ENCODE data around the gene PRC1.

The PRC1 gene

DNA sequence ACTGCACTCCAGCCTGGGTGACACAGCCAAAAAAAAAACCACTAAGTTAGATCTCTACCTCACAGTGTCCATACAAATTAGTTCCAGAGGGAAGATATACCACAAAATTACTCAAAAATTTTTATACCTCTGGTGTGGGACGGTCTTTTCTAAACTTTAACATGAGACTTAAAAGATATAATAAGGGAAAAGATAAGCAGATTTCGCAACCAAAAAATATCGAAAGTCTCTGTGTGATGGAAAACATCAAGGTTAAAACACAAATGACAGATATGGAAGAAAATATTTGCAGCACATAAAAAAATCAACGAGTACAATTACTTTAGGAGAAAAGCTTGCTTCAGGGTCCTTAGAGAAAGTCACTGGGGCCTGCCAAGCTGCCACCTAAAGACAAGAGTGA, 72.4 kb downstream of the PRC1 start:
- H3K27ac ChIP-seq = no peak overlapping the region
- TF ChIP-seq ZFX (IDR thresholded peaks at IDR 0.05) = no peak
- TF ChIP-seq, protein P1, sequence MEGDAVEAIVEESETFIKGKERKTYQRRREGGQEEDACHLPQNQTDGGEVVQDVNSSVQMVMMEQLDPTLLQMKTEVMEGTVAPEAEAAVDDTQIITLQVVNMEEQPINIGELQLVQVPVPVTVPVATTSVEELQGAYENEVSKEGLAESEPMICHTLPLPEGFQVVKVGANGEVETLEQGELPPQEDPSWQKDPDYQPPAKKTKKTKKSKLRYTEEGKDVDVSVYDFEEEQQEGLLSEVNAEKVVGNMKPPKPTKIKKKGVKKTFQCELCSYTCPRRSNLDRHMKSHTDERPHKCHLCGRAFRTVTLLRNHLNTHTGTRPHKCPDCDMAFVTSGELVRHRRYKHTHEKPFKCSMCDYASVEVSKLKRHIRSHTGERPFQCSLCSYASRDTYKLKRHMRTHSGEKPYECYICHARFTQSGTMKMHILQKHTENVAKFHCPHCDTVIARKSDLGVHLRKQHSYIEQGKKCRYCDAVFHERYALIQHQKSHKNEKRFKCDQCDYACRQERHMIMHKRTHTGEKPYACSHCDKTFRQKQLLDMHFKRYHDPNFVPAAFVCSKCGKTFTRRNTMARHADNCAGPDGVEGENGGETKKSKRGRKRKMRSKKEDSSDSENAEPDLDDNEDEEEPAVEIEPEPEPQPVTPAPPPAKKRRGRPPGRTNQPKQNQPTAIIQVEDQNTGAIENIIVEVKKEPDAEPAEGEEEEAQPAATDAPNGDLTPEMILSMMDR (conservative IDR thresholded peaks at IDR 0.05) = no peak

DNA sequence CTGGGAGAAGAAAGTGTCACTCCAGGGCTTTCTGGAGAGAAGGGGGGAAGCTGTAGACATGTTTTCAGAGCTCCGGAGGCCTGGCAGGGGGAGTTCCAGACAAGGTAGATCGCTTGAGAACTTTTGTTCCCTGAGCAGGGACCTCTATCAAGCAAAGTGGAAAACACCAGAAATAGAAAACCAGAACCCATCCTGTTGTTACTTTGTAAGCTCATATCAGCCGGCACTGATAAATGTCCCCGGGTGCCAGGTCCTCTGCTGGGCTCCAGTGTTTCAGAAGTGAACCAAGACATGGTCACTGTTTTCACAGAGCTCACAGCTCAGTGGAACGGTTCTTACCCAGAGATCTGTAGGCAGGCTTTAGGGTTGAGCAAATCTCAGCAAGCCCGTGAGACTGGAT, 75.5 kb downstream of the PRC1 start:
- no peak overlapping the region for H3K27ac ChIP-seq
- TF ChIP-seq, protein P1 (conservative IDR thresholded peaks at IDR 0.05) = no peak
- no peak for TF ChIP-seq ZFX (IDR thresholded peaks at IDR 0.05)

DNA sequence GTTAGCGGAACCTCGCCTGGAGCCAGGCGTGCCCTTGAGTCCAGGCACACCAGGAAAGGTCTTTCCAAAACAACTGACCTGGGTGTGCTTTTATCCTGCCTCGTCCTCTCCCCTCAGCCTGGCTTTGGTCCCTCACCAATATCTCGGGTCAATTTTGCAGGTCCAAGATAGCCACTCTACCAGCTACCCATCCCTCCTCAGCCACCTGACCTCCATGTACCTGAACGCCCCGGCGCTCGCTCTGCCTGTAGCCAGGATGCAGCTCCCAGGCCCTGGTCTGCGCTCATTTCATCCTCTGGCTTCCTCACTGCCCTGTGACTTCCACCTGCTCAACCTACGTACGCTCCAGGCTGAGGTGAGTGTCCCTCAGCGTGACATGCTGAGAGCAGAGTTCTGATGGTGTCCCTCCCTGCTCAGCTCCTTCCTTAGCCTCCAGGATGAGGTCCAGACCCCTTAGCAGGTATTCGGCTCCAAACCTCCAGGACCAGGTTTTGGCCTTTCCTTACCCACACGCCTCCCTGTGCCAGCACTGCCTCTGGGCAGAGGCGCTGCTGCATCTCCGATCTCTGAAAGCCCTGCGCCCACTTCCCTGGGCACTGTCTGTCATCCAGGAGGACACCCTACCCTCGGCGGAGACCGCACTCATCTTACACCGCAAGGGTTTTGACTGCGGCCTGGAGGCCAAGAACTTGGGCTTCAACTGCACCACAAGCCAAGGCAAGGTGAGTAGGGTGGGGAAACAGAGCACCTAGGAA, 76.1 kb downstream of the PRC1 start:
- H3K27ac ChIP-seq = no peak overlapping the region
- TF ChIP-seq, protein P1 (conservative IDR thresholded peaks at IDR 0.05) = no peak
- no peak for TF ChIP-seq ZFX (IDR thresholded peaks at IDR 0.05)

DNA sequence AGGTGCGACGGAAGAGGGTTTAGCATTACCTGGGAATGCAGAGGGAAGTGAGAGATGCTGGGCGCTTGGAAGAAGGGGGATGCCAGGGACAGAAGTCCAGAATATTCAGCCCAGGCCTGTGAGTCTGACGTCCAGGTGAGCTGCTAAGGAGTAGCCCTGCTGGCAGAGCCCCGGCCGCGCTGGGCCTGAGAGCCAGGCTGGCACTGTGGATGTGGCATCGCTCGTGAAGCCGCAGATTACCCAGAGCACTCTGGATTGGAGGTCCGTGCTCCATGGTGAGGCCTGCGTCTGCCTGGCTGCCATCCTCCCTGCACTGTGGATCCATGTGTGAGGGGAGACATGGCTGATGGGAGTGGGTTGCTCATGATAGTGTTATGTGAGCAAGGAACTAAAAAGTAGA, 76.8 kb downstream of the PRC1 start:
- H3K27ac ChIP-seq = no peak overlapping the region
- TF ChIP-seq, protein P1 (conservative IDR thresholded peaks at IDR 0.05) = no peak
- TF ChIP-seq ZFX (IDR thresholded peaks at IDR 0.05) = no peak

DNA sequence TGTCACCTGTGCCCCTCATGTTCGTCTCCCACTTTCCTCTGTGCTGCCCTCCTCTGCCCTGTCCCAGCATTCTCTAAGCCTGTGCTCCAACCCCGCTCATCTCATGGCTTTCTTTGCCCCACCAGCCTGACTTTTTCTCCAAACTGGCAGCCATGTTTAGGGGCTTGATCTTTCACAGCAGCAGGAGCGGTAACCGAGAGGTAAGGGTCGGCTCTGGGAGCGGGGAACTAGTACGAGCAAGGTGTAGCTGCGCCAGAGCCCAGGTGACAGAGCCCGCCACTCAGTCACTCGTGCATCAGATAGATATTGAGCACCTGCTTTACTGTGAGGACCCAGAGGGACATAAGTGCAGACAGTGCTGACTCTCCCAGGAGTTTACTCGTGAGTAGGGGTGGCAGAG, 77.9 kb downstream of the PRC1 start:
- TF ChIP-seq, protein P1 (conservative IDR thresholded peaks at IDR 0.05) = no peak
- no peak overlapping the region for H3K27ac ChIP-seq

Measured in C4-2B (cell line).